SH-SY5Y (cell line): ENCODE measurements around the gene RPS6KA3.

ENCODE experiments used
- GATA2 ChIP-seq: IDR thresholded peaks from 2 replicates; pipeline ENCODE4 v1.6.1; 2011; ENCODE audit warnings: mild to moderate bottlenecking, low read depth, low read length
- GATA3 ChIP-seq: IDR thresholded peaks from 2 replicates; pipeline ENCODE4 v1.6.1; 2011; ENCODE audit warnings: low read depth, mild to moderate bottlenecking, low read length, moderate library complexity

DNA sequence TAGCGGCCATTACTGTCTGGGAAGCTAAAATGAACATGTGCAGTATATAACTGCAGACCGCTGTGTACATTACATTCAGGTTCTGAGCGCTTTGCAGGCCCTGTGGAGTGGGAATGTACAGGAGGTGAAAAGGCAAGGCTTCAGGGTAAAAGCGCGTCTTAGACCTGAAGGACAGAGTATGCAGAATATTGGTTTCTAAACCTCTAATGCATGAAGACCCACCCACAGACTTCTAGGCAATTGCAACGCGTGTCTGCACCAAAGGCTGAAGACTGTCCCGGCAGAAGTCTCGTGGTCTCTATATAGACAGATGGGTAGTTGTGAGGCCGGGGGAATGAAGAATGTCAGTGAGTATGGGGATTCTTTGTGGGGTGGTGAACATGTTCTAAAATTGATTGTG is 155.4 kb downstream of the RPS6KA3 start:
- no peak for TF ChIP-seq GATA2
- TF ChIP-seq GATA3 = no peak
